Psoas muscle (tissue), 8 donors: Measurements from ENCODE around the gene PCLAF. TPM values are rescaled to one million over a fixed set of nuclear protein-coding genes. Genes with fewer than 3 reads are reported as not detected.

Experiments
- ATAC-seq, 4 donors: fragments of 200-7000 bp; cut with Tn5 transposase; one replicate each; pipeline ENCODE4 v1.9.1; 2020; ENCODE audit warnings: moderate library complexity in 3 of 4, mild to moderate bottlenecking in 2 of 4
- DNase-seq, 2 donors: peaks; one replicate each; pipeline ENCODE4 v3.0.0-alpha.2; 2020
- H3K27ac ChIP-seq: fragments of 200-600 bp; one replicate; pipeline ENCODE4 v1.8.0; 2022
- H3K27me3 ChIP-seq, 3 donors: fragments of 200-600 bp in 1 of 3; one replicate each; pipeline versions ENCODE4 v1.6.1 to v1.8.0; 2013 to 2022; ENCODE audit warnings: low read length in 2 of 3, mild to moderate bottlenecking in 2 of 3, moderate library complexity in 1 of 3; ENCODE audit not compliant: insufficient read depth in 3 of 3
- H3K36me3 ChIP-seq, 2 donors: fragments of 200-600 bp in 1 of 2; one replicate each; pipeline versions ENCODE4 v1.6.1 to v1.8.0; 2013 to 2022; ENCODE audit warnings: low read depth in 1 of 2, mild to moderate bottlenecking in 1 of 2, moderate library complexity in 1 of 2; ENCODE audit not compliant: insufficient read depth in 1 of 2
- H3K4me1 ChIP-seq: fragments of 200-600 bp; one replicate; pipeline ENCODE4 v1.8.0; 2022
- H3K4me3 ChIP-seq: fragments of 200-600 bp; one replicate; pipeline ENCODE4 v1.8.0; 2022; ENCODE audit warnings: mild to moderate bottlenecking
- H3K9me3 ChIP-seq: fragments of 200-600 bp; one replicate; pipeline ENCODE4 v1.8.0; 2022
- WGBS, 3 donors: extraction: QIAGEN DNeasy Blood & Tissue Kit; methylation state at CpG; one replicate each; pipeline versions ENCODE4 v1.1.6 to v1.1.7; 2013; 5-methylcytosine and 5-hydroxymethylcytosine counted together
- intact Hi-C, 2 donors: fragments of 100-400 bp; cut with DNase I; formaldehyde crosslinking; loops; one replicate each; pipeline versions ENCODE4 v1.11.0 to v1.14.2; 2022
- polyA plus RNA-seq, 3 donors: library from polyadenylated mRNA; stranded (reverse); fragments of 200-250 nt; gene quantifications; one replicate each; pipeline ENCODE4 v1.2.3, GENCODE V29; 2013
- total RNA-seq, 4 donors: library from RNA; stranded (reverse); fragmentation: NEBNext Ultra II Directional in 2 of 4; extraction: Animal tissue kit (Norgen Biotek cat#: 25700) in 2 of 4; gene quantifications; one replicate each; pipeline versions ENCODE4 v1.2.1 to v1.2.4, GENCODE V29; 2021 to 2023
- TF ChIP-seq, protein P1 (sequence below): fragments of 200-600 bp; IDR thresholded peaks from one replicate; pipeline ENCODE4 v1.8.0; 2022; ENCODE audit warnings: antibody characterized with exemption
- donor health status: healthy with polysubstance abuse.
- donor health status: DM: no; HTN: no; CAD: no; lungs with moderate emphysema.
- donor health status: Bipolar disorder and iron deficiency.
- donor health status: healthy.
- donor health status: DM: yes; HTN: yes; CAD: no.
- donor health status: DM: no; HTN: no; CAD: no.
- donor health status: DM: no; HTN: no; CAD: no.
- donor health status: DM: yes; HTN: yes; CAD: no.

Gene PCLAF
- total and polyA plus RNA-seq, 7 donors: 0.15 to 0.42 (median 0.37) TPM; not detected in 2

DNA sequence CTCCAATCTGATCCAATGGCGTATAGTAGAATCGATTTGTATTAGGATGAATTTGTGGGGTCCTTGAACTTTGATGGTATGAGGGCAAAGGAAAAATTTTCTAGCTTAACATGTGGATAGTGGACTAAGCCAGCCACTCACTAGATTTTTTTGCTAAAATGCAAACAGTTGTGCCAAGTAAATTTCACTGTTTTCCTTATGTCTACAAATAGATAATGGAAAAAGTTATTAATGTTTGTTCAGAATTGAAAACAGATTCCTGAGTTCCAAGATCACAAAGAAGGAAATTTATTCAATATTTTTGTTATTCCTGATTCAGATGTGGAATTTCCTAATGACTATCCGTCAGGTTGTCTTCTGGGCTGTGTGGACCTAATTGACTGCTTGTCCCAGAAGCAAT, 44.0 kb upstream of the PCLAF start:
- no peaks in the 10 kb centered on the region for H3K9me3 ChIP-seq
- WGBS, 3 donors: 92 to 94% (median 92%) methylated on average over 3 of the region's 3 CpGs
- H3K27ac ChIP-seq: no peak overlapping the region
- H3K36me3 ChIP-seq: peaks cover 3 to 77% of the 10 kb centered on the region in 2 donors
- TF ChIP-seq, protein P1, sequence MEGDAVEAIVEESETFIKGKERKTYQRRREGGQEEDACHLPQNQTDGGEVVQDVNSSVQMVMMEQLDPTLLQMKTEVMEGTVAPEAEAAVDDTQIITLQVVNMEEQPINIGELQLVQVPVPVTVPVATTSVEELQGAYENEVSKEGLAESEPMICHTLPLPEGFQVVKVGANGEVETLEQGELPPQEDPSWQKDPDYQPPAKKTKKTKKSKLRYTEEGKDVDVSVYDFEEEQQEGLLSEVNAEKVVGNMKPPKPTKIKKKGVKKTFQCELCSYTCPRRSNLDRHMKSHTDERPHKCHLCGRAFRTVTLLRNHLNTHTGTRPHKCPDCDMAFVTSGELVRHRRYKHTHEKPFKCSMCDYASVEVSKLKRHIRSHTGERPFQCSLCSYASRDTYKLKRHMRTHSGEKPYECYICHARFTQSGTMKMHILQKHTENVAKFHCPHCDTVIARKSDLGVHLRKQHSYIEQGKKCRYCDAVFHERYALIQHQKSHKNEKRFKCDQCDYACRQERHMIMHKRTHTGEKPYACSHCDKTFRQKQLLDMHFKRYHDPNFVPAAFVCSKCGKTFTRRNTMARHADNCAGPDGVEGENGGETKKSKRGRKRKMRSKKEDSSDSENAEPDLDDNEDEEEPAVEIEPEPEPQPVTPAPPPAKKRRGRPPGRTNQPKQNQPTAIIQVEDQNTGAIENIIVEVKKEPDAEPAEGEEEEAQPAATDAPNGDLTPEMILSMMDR: no peak
- H3K4me1 ChIP-seq: no peaks in the 10 kb centered on the region
- intact Hi-C loops: loop anchor here in 1 of 2 donors (5.0 kb wide), 1 partner anchor 257 kb away; no protein-coding TSS in a partner anchor
- H3K4me3 ChIP-seq: no peak overlapping the region
- DNase-seq (no peak), ATAC-seq (no peak)
- H3K27me3 ChIP-seq: no peaks in the 10 kb centered on the region

DNA sequence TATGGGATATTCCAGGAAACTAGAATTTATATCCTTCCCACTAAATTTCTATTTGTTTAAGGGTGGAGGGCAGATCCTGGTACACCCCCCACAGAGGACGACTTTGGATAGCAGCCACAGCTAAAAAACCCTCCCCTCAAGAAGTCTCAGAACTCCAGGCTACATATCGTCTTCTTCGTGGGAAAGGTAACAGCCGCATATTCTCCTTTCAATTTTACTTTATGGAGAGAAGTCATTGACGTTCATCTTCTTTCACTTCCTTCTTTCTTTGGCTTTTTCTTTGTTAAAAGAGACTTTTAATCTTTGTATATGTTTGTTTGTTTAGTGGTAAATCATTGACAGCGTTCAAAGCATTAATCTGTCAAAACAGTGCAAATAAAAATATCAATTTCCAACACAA, 42.7 kb upstream of the PCLAF start:
- Histone ChIP-seq H3K27me3 (no peaks in the 10 kb centered on the region), H3K9me3 (no peaks in the 10 kb centered on the region), H3K4me3 (no peak overlapping the region), H3K36me3 (peaks cover 3 to 89% of the 10 kb centered on the region in 2 donors), H3K4me1 (no peaks in the 10 kb centered on the region), H3K27ac (no peak overlapping the region)
- ATAC-seq: no peak
- intact Hi-C loops: no loop called here
- TF ChIP-seq, protein P1: no peak
- WGBS, 3 donors: 86 to 90% (median 88%) methylated on average over 6 of the region's 6 CpGs
- DNase-seq: no peak

DNA sequence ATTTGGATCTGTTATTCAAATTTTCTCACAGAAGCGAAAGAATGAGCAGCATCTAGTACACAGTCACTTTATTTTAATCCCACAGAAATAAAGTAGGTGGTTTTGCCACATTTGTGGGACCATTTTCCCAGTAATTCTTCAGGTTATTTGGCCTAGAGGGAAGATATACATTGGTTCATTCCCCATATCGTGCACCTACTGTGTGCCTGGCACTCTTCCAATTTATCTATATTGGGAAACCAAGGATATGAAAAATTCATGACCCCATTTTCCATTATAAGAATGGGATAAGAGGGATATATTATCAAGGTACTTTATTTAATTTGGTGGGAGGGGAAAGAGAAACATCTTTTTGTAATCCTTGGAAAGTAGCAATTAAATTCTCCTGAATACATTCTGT, 41.5 kb upstream of the PCLAF start:
- DNase-seq (no peak), ATAC-seq (no peak)
- Histone ChIP-seq H3K27ac (no peak overlapping the region), H3K36me3 (peaks cover 3 to 91% of the 10 kb centered on the region in 2 donors), H3K27me3 (no peaks in the 10 kb centered on the region), H3K4me1 (no peaks in the 10 kb centered on the region), H3K9me3 (no peaks in the 10 kb centered on the region), H3K4me3 (no peak overlapping the region)
- TF ChIP-seq, protein P1: no peak
- intact Hi-C loops: no loop called here
- 81 to 92% (median 91%) methylated on average over 2 of the region's 2 CpGs for WGBS, 3 donors

DNA sequence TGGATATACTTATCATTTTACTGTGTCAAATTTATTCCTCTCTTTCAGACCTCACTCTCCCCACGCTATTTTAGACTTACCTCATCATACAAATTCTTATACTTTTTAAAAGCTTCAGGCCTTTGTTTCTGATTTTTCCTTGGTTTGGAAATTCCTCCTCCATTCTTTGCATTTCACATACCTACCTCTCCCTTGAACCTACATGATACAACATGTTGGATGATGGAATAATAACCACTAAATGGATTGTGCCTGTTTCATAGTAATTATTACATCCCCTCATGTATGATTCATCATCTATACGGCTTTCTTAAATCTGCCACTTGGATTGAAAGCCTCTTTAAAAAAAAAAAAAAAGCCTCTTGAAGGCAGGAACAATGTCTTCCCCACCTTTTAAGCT, 31.0 kb upstream of the PCLAF start:
- 89 to 95% (median 94%) methylated on average over 2 of the region's 2 CpGs for WGBS, 3 donors
- no peaks in the 10 kb centered on the region for H3K4me1 ChIP-seq
- H3K27me3 ChIP-seq: no peaks in the 10 kb centered on the region
- no peak overlapping the region for H3K27ac ChIP-seq
- DNase-seq (no peak), ATAC-seq (no peak)
- intact Hi-C loops: no loop called here
- H3K9me3 ChIP-seq: no peaks in the 10 kb centered on the region
- H3K4me3 ChIP-seq: no peak overlapping the region
- peaks cover 3 to 89% of the 10 kb centered on the region in 2 donors for H3K36me3 ChIP-seq
- TF ChIP-seq, protein P1: no peak

DNA sequence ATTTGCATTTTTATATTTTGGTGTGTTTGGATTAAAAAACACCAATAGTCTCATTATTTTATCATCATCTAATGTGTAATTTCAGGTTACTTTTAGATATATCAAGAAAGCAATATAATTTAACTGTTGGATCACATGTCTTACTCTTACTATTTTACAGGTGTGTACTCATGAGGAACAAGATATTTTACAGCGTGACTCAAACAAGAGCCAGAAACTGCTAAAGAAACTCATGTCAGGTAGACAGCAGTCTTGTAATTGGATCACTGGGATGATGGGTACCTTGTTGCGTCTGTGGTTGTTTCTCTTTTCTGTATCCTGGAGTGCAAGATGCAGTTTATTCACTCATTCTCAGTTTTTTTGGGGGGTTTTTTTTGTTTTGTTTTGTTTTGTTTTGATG, 19.3 kb upstream of the PCLAF start:
- intact Hi-C loops: no loop called here
- H3K4me3 ChIP-seq: no peak overlapping the region
- DNase-seq (no peak), ATAC-seq (no peak)
- no peak overlapping the region for H3K27ac ChIP-seq
- peaks cover 7 to 98% of the 10 kb centered on the region in 2 donors for H3K36me3 ChIP-seq
- H3K4me1 ChIP-seq: no peaks in the 10 kb centered on the region
- H3K9me3 ChIP-seq: no peaks in the 10 kb centered on the region
- TF ChIP-seq, protein P1: no peak
- whole genome bisulfite sequencing, 3 donors: 94 to 100% (median 98%) methylated on average over 2 of the region's 2 CpGs
- H3K27me3 ChIP-seq: no peaks in the 10 kb centered on the region
